HL-60 (cell line): ENCODE results near the gene PLCG1.

Experiments
- DNase-seq, 2 experiments: peaks; one replicate each; pipeline ENCODE4 v3.0.0-alpha.2; 2010 to 2020; ENCODE audit warnings: low read depth in 1 of 2, low spot score in 1 of 2
- H3K27ac ChIP-seq: fragments of 250-450 bp; sonication (Bioruptor Pico); replicated peaks from 2 replicates; pipeline ENCODE4 v1.5.1; 2020; ENCODE audit warnings: mild to moderate bottlenecking, moderate library complexity
- H3K27me3 ChIP-seq: fragments of 250-450 bp; sonication (Bioruptor Pico); 2 replicates; pipeline ENCODE4 v1.5.1; 2021; ENCODE audit warnings: mild to moderate bottlenecking, moderate library complexity; ENCODE audit not compliant: insufficient read depth, poor library complexity, severe bottlenecking
- H3K4me3 ChIP-seq: replicated peaks from 2 replicates; pipeline ENCODE4 v1.5.1; 2011; ENCODE audit warnings: mild to moderate bottlenecking, control low read depth, low read length; ENCODE audit not compliant: insufficient read depth
- GABPA ChIP-seq: IDR thresholded peaks from 2 replicates; pipeline ENCODE4 v1.6.1; 2012; ENCODE audit warnings: low read depth
- POLR2AphosphoS5 ChIP-seq: IDR thresholded peaks from 2 replicates; pipeline ENCODE4 v1.6.1; 2012; ENCODE audit warnings: low read depth
- REST ChIP-seq: IDR thresholded peaks from 2 replicates; pipeline ENCODE4 v1.6.1; 2012; ENCODE audit warnings: low read depth; ENCODE audit not compliant: insufficient replicate concordance
- SPI1 ChIP-seq: IDR thresholded peaks from 2 replicates; pipeline ENCODE4 v1.6.1; 2012; ENCODE audit warnings: low read depth, mild to moderate bottlenecking, borderline replicate concordance
- TF ChIP-seq, protein P1 (sequence below): IDR thresholded peaks from one replicate; pipeline ENCODE4 v1.5.1; 2011; ENCODE audit warnings: low read length, control low read depth, inconsistent platforms; ENCODE audit not compliant: insufficient read depth

The PLCG1 gene

GRCh38 chr20:41145821-41146620 is 8.7 kb downstream of the PLCG1 start:
- Histone ChIP-seq H3K4me3 (no peak overlapping the region), H3K27ac (no peak overlapping the region), H3K27me3 (no peaks in the 10 kb centered on the region)
- DNase-seq, result no peak
- TF ChIP-seq REST (no peak), POLR2AphosphoS5 (no peak), SPI1 (no peak), GABPA (no peak)
- TF ChIP-seq, protein P1, sequence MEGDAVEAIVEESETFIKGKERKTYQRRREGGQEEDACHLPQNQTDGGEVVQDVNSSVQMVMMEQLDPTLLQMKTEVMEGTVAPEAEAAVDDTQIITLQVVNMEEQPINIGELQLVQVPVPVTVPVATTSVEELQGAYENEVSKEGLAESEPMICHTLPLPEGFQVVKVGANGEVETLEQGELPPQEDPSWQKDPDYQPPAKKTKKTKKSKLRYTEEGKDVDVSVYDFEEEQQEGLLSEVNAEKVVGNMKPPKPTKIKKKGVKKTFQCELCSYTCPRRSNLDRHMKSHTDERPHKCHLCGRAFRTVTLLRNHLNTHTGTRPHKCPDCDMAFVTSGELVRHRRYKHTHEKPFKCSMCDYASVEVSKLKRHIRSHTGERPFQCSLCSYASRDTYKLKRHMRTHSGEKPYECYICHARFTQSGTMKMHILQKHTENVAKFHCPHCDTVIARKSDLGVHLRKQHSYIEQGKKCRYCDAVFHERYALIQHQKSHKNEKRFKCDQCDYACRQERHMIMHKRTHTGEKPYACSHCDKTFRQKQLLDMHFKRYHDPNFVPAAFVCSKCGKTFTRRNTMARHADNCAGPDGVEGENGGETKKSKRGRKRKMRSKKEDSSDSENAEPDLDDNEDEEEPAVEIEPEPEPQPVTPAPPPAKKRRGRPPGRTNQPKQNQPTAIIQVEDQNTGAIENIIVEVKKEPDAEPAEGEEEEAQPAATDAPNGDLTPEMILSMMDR, result no peak

- Histone ChIP-seq H3K27ac (no peak overlapping the region), H3K27me3 (no peaks in the 10 kb centered on the region), H3K4me3 (no peak overlapping the region)
- DNase-seq, result no peak
- TF ChIP-seq, protein P1, result no peak
- no peak for TF ChIP-seq GABPA
- no peak for TF ChIP-seq SPI1
- no peak for TF ChIP-seq POLR2AphosphoS5
- no peak for TF ChIP-seq REST
Measured at GRCh38 chr20:41147767-41148191, 10.4 kb downstream of the PLCG1 start.

GRCh38 chr20:41148942-41149341 is 11.6 kb downstream of the PLCG1 start:
- TF ChIP-seq SPI1, result no peak
- no peak for TF ChIP-seq GABPA
- TF ChIP-seq, protein P1, result no peak
- no peak for TF ChIP-seq POLR2AphosphoS5
- no peak for TF ChIP-seq REST
- no peaks in the 10 kb centered on the region for H3K27me3 ChIP-seq
- DNase-seq, result no peak
- no peak overlapping the region for H3K27ac ChIP-seq
- no peak overlapping the region for H3K4me3 ChIP-seq
